Endothelial cell of hepatic sinusoid (primary cell): ENCODE results near the gene DDR2.

Experiments used
- in situ Hi-C: cut with HindIII; loops from 2 replicates; pipeline ENCODE4 v1.10.0; 2017; ENCODE audit warnings: low sequenced_read_pairs

DDR2 gene

GRCh38 chr1:162667381-162668080 is 35.3 kb downstream of the DDR2 start:
- in situ Hi-C loops, result loop anchor here (10.0 kb wide), 1 partner anchor 103 kb away; the partner anchor contains the start of gene UAP1

GRCh38 chr1:162670928-162671663 is 38.8 kb downstream of the DDR2 start:
- in situ Hi-C loops, result loop anchor here (5.0 kb wide), 1 partner anchor 86 kb away; no protein-coding TSS in a partner anchor

GRCh38 chr1:162671664-162672410 is 39.6 kb downstream of the DDR2 start:
- in situ Hi-C loops, result loop anchor here (5.0 kb wide), 1 partner anchor 85 kb away; no protein-coding TSS in a partner anchor

GRCh38 chr1:162672622-162673260 is 40.5 kb downstream of the DDR2 start:
- in situ Hi-C loops, result loop anchor here (5.0 kb wide), 1 partner anchor 85 kb away; no protein-coding TSS in a partner anchor

GRCh38 chr1:162674034-162674608 is 41.9 kb downstream of the DDR2 start:
- in situ Hi-C loops, result loop anchor here (5.0 kb wide), 1 partner anchor 83 kb away; no protein-coding TSS in a partner anchor

GRCh38 chr1:162676087-162676486 is 43.8 kb downstream of the DDR2 start:
- in situ Hi-C loops, result no loop called here

GRCh38 chr1:162676750-162677149 is 44.5 kb downstream of the DDR2 start:
- in situ Hi-C loops, result no loop called here

- in situ Hi-C loops, result no loop called here
Measured at GRCh38 chr1:162677607-162678371, 45.5 kb downstream of the DDR2 start.

- in situ Hi-C loops, result no loop called here
Measured at GRCh38 chr1:162678439-162678838, 46.2 kb downstream of the DDR2 start.

- in situ Hi-C loops, result no loop called here
Measured at GRCh38 chr1:162679298-162679697, 47.0 kb downstream of the DDR2 start.

- in situ Hi-C loops, result no loop called here
Measured at GRCh38 chr1:162680419-162681121, 48.3 kb downstream of the DDR2 start.

GRCh38 chr1:162681122-162681436 is 48.8 kb downstream of the DDR2 start:
- in situ Hi-C loops, result no loop called here

- in situ Hi-C loops, result no loop called here
Measured at GRCh38 chr1:162682013-162682419, 49.8 kb downstream of the DDR2 start.

GRCh38 chr1:162687870-162688269 is 55.6 kb downstream of the DDR2 start:
- in situ Hi-C loops, result loop anchor here (5.0 kb wide), 1 partner anchor 56 kb away; the partner anchor contains the start of gene DDR2

- in situ Hi-C loops, result loop anchor here (5.0 kb wide), 1 partner anchor 56 kb away; the partner anchor contains the start of gene DDR2
Measured at GRCh38 chr1:162688521-162688920, 56.3 kb downstream of the DDR2 start.

- in situ Hi-C loops, result loop anchor here (5.0 kb wide), 1 partner anchor 57 kb away; the partner anchor contains the start of gene DDR2
Measured at GRCh38 chr1:162688931-162689330, 56.7 kb downstream of the DDR2 start.

- in situ Hi-C loops, result loop anchor here (5.0 kb wide), 1 partner anchor 58 kb away; the partner anchor contains the start of gene DDR2
Measured at GRCh38 chr1:162689745-162690671, 57.7 kb downstream of the DDR2 start.
